Naive thymus-derived CD4-positive, alpha-beta T cell (primary cell): Measurements from ENCODE around the gene LAMC1. TPM values are rescaled to one million over a fixed set of nuclear protein-coding genes. Genes with fewer than 3 reads are reported as not detected.
A peak's percentile ranks its signal among the peaks of the same experiment; 100 is the strongest.

Experiments
- ATAC-seq: fragments of 150-1000 bp; cut with Tn5 transposase; 2 replicates; pipeline ENCODE4 v1.10.0; 2021; ENCODE audit warnings: mild to moderate bottlenecking, moderate library complexity
- CTCF ChIA-PET: fragments of 350-600 bp; sonication (Branson Sonifier 250); formaldehyde crosslinking; loops from one replicate; lab custom pipeline; 2021; ENCODE audit warnings: antibody characterized with exemption; lab: Charles Lee
- POLR2A ChIA-PET: fragments of 350-600 bp; sonication (Branson Sonifier 250); formaldehyde crosslinking; loops from one replicate; lab custom pipeline; 2021; ENCODE audit warnings: antibody characterized with exemption, inconsistent platforms; lab: Charles Lee
- DNase-seq, 9 donors: peaks; one replicate each; pipeline versions ENCODE4 v3.0.0 to v3.0.0-alpha.2; 2020 to 2022; ENCODE audit warnings: mixed read lengths in 1 of 9
- H3K27ac ChIP-seq: one replicate; pipeline ENCODE4 v1.7.0; 2013; ENCODE audit warnings: mild to moderate bottlenecking, low read depth, low read length, moderate library complexity
- H3K27me3 ChIP-seq, 2 donors: one replicate each; pipeline ENCODE4 v1.7.0; 2013; ENCODE audit warnings: low read length in 2 of 2, mild to moderate bottlenecking in 2 of 2, moderate library complexity in 2 of 2; ENCODE audit not compliant: control insufficient read depth in 2 of 2, insufficient read depth in 2 of 2
- H3K36me3 ChIP-seq, 3 experiments: 1 replicate in 2 of 3; 2 replicates in 1 of 3; pipeline ENCODE4 v1.7.0; 2013; ENCODE audit warnings: low read length in 3 of 3, mild to moderate bottlenecking in 3 of 3, moderate library complexity in 1 of 3; ENCODE audit not compliant: insufficient read depth in 3 of 3, control insufficient read depth in 2 of 3
- H3K4me1 ChIP-seq, 2 donors: one replicate each; pipeline ENCODE4 v1.7.0; 2013; ENCODE audit warnings: low read length in 2 of 2, mild to moderate bottlenecking in 2 of 2, moderate library complexity in 1 of 2; ENCODE audit not compliant: control insufficient read depth in 2 of 2, insufficient read depth in 2 of 2
- H3K4me3 ChIP-seq: 2 replicates; pipeline ENCODE4 v1.7.0; 2013; ENCODE audit warnings: mild to moderate bottlenecking, low read length
- H3K9me3 ChIP-seq, 3 experiments: 1 replicate in 2 of 3; 2 replicates in 1 of 3; pipeline ENCODE4 v1.7.0; 2013; ENCODE audit warnings: low read length in 3 of 3; ENCODE audit not compliant: control insufficient read depth in 2 of 3
- H3K27ac Mint-ChIP-seq, 9 donors: one replicate each; pipeline ENCODE4 v1.8.0; 2020 to 2022; ENCODE audit warnings: mixed read lengths in 9 of 9, mild to moderate bottlenecking in 8 of 9, moderate library complexity in 5 of 9, inconsistent platforms in 2 of 9
- H3K27me3 Mint-ChIP-seq, 5 donors: one replicate each; pipeline ENCODE4 v1.8.0; 2021 to 2022; ENCODE audit warnings: mixed read lengths in 5 of 5, mild to moderate bottlenecking in 1 of 5
- H3K36me3 Mint-ChIP-seq, 5 donors: one replicate each; pipeline ENCODE4 v1.8.0; 2020 to 2022; ENCODE audit warnings: mixed read lengths in 5 of 5, mild to moderate bottlenecking in 3 of 5, inconsistent platforms in 1 of 5
- H3K4me1 Mint-ChIP-seq, 7 donors: one replicate each; pipeline ENCODE4 v1.8.0; 2020 to 2022; ENCODE audit warnings: mixed read lengths in 7 of 7, mild to moderate bottlenecking in 3 of 7, inconsistent platforms in 1 of 7
- H3K4me3 Mint-ChIP-seq, 10 donors: one replicate each; pipeline ENCODE4 v1.8.0; 2020 to 2022; ENCODE audit warnings: mild to moderate bottlenecking in 10 of 10, mixed read lengths in 10 of 10, moderate library complexity in 6 of 10, inconsistent platforms in 2 of 10
- H3K9me3 Mint-ChIP-seq, 11 donors: one replicate each; pipeline ENCODE4 v1.8.0; 2020 to 2022; ENCODE audit warnings: mixed read lengths in 11 of 11, mild to moderate bottlenecking in 4 of 11, inconsistent platforms in 1 of 11, moderate library complexity in 1 of 11
- intact Hi-C, 2 donors: fragments of 100-400 bp; cut with micrococcal nuclease; formaldehyde crosslinking; loops; one replicate each; pipeline ENCODE4 v1.15.1; 2023
- polyA plus RNA-seq, 2 donors: library from polyadenylated mRNA; unstranded; fragments of 300-500 nt; fragmentation: Illumina TruSeq; gene quantifications; one replicate each; pipeline ENCODE4 v1.2.3, GENCODE V29; 2021
- total RNA-seq, 6 experiments: library from RNA in 5 of 6; stranded (reverse) in 5 of 6; gene quantifications; 1 replicate in 5 of 6; 2 replicates in 1 of 6; pipeline ENCODE4 v1.2.3 and lab custom pipeline; 2021 to 2026

Gene LAMC1
- total and polyA plus RNA-seq, 7 experiments from 2014 or later: 0.02 to 1.3 (median 0.24) TPM; not detected in 2

GRCh38 chr1:183029591-183030000 lies 6.4 kb downstream of the LAMC1 start:
- Mint-ChIP-seq H3K4me1 (peaks cover 9 to 23% (median 18%) of the 10 kb centered on the region in 7 donors), H3K27me3 (peaks cover 56 to 86% (median 77%) of the 10 kb centered on the region in 5 donors), H3K4me3 (no peak overlapping the region), H3K9me3 (peaks cover 0 to 12% (median 3%) of the 10 kb centered on the region in 11 donors), H3K27ac (no peak overlapping the region), H3K36me3 (peaks cover 0 to 9% (median 0%) of the 10 kb centered on the region in 5 donors)
- ChIA-PET POLR2A (no interaction called here), CTCF (no interaction called here)
- Histone ChIP-seq H3K9me3 (no peaks in the 10 kb centered on the region), H3K4me3 (no peak overlapping the region), H3K36me3 (no peaks in the 10 kb centered on the region), H3K4me1 (peaks cover 0 to 23% of the 10 kb centered on the region in 2 donors), H3K27me3 (peaks cover 4 to 32% of the 10 kb centered on the region in 2 donors), H3K27ac (no peak overlapping the region)
- DNase-seq (no peak), ATAC-seq (no peak)
- intact Hi-C loops: no loop called here

- H3K27ac Mint-ChIP-seq: no peak overlapping the region
- Histone ChIP-seq H3K4me1 (peaks cover 0 to 19% of the 10 kb centered on the region in 2 donors), H3K4me3 (no peak overlapping the region), H3K27ac (no peak overlapping the region), H3K36me3 (no peaks in the 10 kb centered on the region), H3K27me3 (peaks cover under 1 to 28% of the 10 kb centered on the region in 2 donors), H3K9me3 (no peaks in the 10 kb centered on the region)
- CTCF ChIA-PET: no interaction called here
- intact Hi-C loops: no loop called here
- no peak for ATAC-seq
- DNase-seq: no peak
- POLR2A ChIA-PET: no interaction called here
- peaks cover 9 to 23% (median 13%) of the 10 kb centered on the region in 7 donors for H3K4me1 Mint-ChIP-seq
- H3K4me3 Mint-ChIP-seq: no peak overlapping the region
- peaks cover 0 to 9% (median 0%) of the 10 kb centered on the region in 5 donors for H3K36me3 Mint-ChIP-seq
- H3K9me3 Mint-ChIP-seq: peaks cover 0 to 7% (median 2%) of the 10 kb centered on the region in 11 donors
- H3K27me3 Mint-ChIP-seq: peaks cover 54 to 85% (median 75%) of the 10 kb centered on the region in 5 donors
Observed at GRCh38 chr1:183030053-183030452, 6.8 kb downstream of the LAMC1 start.

GRCh38 chr1:183032122-183032921 lies 9.1 kb downstream of the LAMC1 start:
- CTCF ChIA-PET: interaction anchor here (0.6 kb wide), 1 partner anchor 1485 kb away, joined by 3 read pairs; no protein-coding TSS in a partner anchor
- intact Hi-C loops: loop anchor here in 1 of 2 donors (1.0 kb wide), 1 partner anchor 8 kb away; no protein-coding TSS in a partner anchor

GRCh38 chr1:183033205-183033604 lies 10.0 kb downstream of the LAMC1 start:
- peak overlapping the region in 8 of 9 donors; percentile 5 to 91 (median 72) for H3K27ac Mint-ChIP-seq
- Histone ChIP-seq H3K4me1 (peaks cover 0 to 19% of the 10 kb centered on the region in 2 donors), H3K36me3 (no peaks in the 10 kb centered on the region), H3K9me3 (no peaks in the 10 kb centered on the region), H3K27me3 (peaks cover 0 to 32% of the 10 kb centered on the region in 2 donors), H3K4me3 (no peak overlapping the region), H3K27ac (no peak overlapping the region)
- DNase-seq: peak in 7 of 9 donors; percentile 54 to 76 (median 68)
- peaks cover 0 to 4% (median 0%) of the 10 kb centered on the region in 11 donors for H3K9me3 Mint-ChIP-seq
- peak overlapping the region in 7 of 10 donors; percentile 7 to 75 (median 45) for H3K4me3 Mint-ChIP-seq
- CTCF ChIA-PET: interaction anchor here (0.6 kb wide), 1 partner anchor 1486 kb away, joined by 3 read pairs; no protein-coding TSS in a partner anchor
- ATAC-seq: peak; percentile 72
- intact Hi-C loops: loop anchor here in 1 of 2 donors (1.0 kb wide), 1 partner anchor 9 kb away; no protein-coding TSS in a partner anchor
- peaks cover 9 to 20% (median 12%) of the 10 kb centered on the region in 7 donors for H3K4me1 Mint-ChIP-seq
- H3K27me3 Mint-ChIP-seq: peaks cover 54 to 77% (median 68%) of the 10 kb centered on the region in 5 donors
- peaks cover 0 to 12% (median 0%) of the 10 kb centered on the region in 5 donors for H3K36me3 Mint-ChIP-seq
- POLR2A ChIA-PET: no interaction called here

More at GRCh38 chr1:183032122-183032921, 9.1 kb downstream of the LAMC1 start:
- DNase-seq (no peak), ATAC-seq (no peak)
- POLR2A ChIA-PET: no interaction called here
- Mint-ChIP-seq H3K4me3 (no peak overlapping the region), H3K27ac (no peak overlapping the region), H3K4me1 (peaks cover 9 to 20% (median 12%) of the 10 kb centered on the region in 7 donors), H3K9me3 (peaks cover 0 to 2% (median 0%) of the 10 kb centered on the region in 11 donors), H3K36me3 (peaks cover 0 to 10% (median 0%) of the 10 kb centered on the region in 5 donors), H3K27me3 (peaks cover 46 to 78% (median 68%) of the 10 kb centered on the region in 5 donors)
- Histone ChIP-seq H3K36me3 (no peaks in the 10 kb centered on the region), H3K4me1 (peaks cover 0 to 19% of the 10 kb centered on the region in 2 donors), H3K9me3 (no peaks in the 10 kb centered on the region), H3K4me3 (no peak overlapping the region), H3K27ac (no peak overlapping the region), H3K27me3 (peaks cover 0 to 27% of the 10 kb centered on the region in 2 donors)

- no peaks in the 10 kb centered on the region for H3K36me3 ChIP-seq
- DNase-seq: no peak
- Mint-ChIP-seq H3K27ac (no peak overlapping the region), H3K9me3 (peaks cover 0 to 4% (median 0%) of the 10 kb centered on the region in 11 donors), H3K4me3 (no peak overlapping the region), H3K36me3 (peaks cover 0 to 4% (median 0%) of the 10 kb centered on the region in 5 donors), H3K27me3 (peaks cover 54 to 77% (median 64%) of the 10 kb centered on the region in 5 donors), H3K4me1 (peaks cover 9 to 20% (median 12%) of the 10 kb centered on the region in 7 donors)
- POLR2A ChIA-PET: no interaction called here
- H3K27me3 ChIP-seq: peaks cover 0 to 39% of the 10 kb centered on the region in 2 donors
- CTCF ChIA-PET: no interaction called here
- intact Hi-C loops: no loop called here
- H3K9me3 ChIP-seq: no peaks in the 10 kb centered on the region
- no peak overlapping the region for H3K27ac ChIP-seq
- H3K4me3 ChIP-seq: no peak overlapping the region
- peaks cover 0 to 19% of the 10 kb centered on the region in 2 donors for H3K4me1 ChIP-seq
- ATAC-seq: no peak
Observed at GRCh38 chr1:183034682-183035081, 11.5 kb downstream of the LAMC1 start.

GRCh38 chr1:183038333-183038866 lies 15.2 kb downstream of the LAMC1 start:
- Histone ChIP-seq H3K27me3 (peaks cover 0 to 40% of the 10 kb centered on the region in 2 donors), H3K27ac (no peak overlapping the region), H3K4me3 (no peak overlapping the region), H3K36me3 (no peaks in the 10 kb centered on the region), H3K4me1 (peaks cover 0 to 6% of the 10 kb centered on the region in 2 donors), H3K9me3 (no peaks in the 10 kb centered on the region)
- Mint-ChIP-seq H3K4me1 (peaks cover 4 to 15% (median 11%) of the 10 kb centered on the region in 7 donors), H3K4me3 (no peak overlapping the region), H3K27ac (no peak overlapping the region), H3K27me3 (peaks cover 77 to 83% (median 78%) of the 10 kb centered on the region in 5 donors), H3K9me3 (peaks cover 0 to 4% (median 0%) of the 10 kb centered on the region in 11 donors), H3K36me3 (peaks cover 0 to 4% (median 0%) of the 10 kb centered on the region in 5 donors)
- ChIA-PET POLR2A (interaction anchor here (0.7 kb wide), 1 partner anchor 66 kb away, joined by 3 read pairs; no protein-coding TSS in a partner anchor), CTCF (no interaction called here)
- ATAC-seq: no peak
- no peak for DNase-seq
- intact Hi-C loops: no loop called here
